ENCODE data around the gene IZUMO1. TPM values are rescaled to one million over a fixed set of nuclear protein-coding genes. Genes with fewer than 3 reads are reported as not detected.
A peak's percentile ranks its signal among the peaks of the same experiment; 100 is the strongest.

The IZUMO1 gene
- polyA plus RNA-seq, 1 donor from 2014 or later, result not detected

DNA sequence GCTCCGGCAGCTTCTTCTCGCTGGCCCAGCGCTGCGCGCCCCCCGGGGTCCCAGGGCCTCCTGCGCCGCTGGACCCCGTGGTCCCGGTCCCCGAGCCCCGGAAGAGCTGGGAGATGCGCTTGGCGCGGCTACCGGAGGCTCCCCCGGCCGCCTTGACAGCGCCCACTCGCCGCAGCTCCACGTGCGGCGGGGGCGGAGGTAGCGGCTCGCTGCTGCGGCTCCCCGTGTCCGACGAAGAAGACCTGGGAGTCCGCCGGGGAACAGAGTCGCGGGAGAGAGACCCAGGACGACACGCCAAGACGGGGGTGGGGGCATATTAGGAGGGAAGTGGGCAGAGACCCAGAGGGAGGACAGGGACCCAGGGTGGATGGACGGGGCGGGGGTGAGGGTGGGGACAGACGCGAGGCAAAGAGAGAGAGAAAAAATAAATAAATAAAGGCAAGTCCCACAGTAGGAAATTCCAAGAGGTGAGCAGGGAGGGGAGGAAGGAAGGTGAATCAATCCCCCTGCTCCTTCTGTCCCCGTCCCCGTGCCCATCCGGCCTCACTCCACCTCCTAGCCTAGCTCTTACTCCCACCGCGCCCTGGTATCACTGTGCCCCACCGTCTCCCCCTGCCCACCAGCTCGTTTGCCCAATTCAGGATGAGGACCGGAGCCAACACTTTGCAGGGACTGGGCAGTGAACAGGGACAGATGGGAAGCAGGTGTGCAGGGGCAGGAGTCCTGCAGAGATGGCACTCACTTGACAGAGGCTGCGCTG is 7.1 kb downstream of the IZUMO1 start:
- Histone ChIP-seq H3K27ac (ENCODE audit: low read length) (no peak overlapping the region), H3K9ac (ENCODE audit: low read length) (peak overlapping the region; percentile 67), H3K4me2 (ENCODE audit: low read length) (no peak overlapping the region), H2AFZ (ENCODE audit: low read depth, low read length) (no peak overlapping the region), H3K27me3 (ENCODE audit: insufficient read depth, low read depth, low read length) (peaks cover 13% of the 10 kb centered on the region), H3K9me2 (ENCODE audit: insufficient read depth, low read length) (no peaks in the 10 kb centered on the region), H3K9me3 (ENCODE audit: low read length) (no peaks in the 10 kb centered on the region), H3K36me3 (ENCODE audit: insufficient read depth, low read length) (no peaks in the 10 kb centered on the region), H4K20me1 (ENCODE audit: insufficient read depth) (no peaks in the 10 kb centered on the region), H3K4me3 (ENCODE audit: low read length) (peak overlapping the region; percentile 67), H3F3A (ENCODE audit: insufficient read depth, low read length, poor library complexity, severe bottlenecking) (no peaks in the 10 kb centered on the region), H3K79me2 (replicated peaks; ENCODE audit: insufficient read depth, low read length) (no peaks in the 10 kb centered on the region)
- TF ChIP-seq SMC3 (conservative IDR thresholded peaks at IDR 0.05; ENCODE audit: poor library complexity) (no peak), EP300 (conservative IDR thresholded peaks at IDR 0.05; ENCODE audit: poor library complexity, severe bottlenecking) (no peak), MXI1 (conservative IDR thresholded peaks at IDR 0.05; ENCODE audit: poor library complexity, severe bottlenecking) (no peak), EZH2 (IDR thresholded peaks at IDR 0.05; ENCODE audit: borderline replicate concordance, insufficient read depth, low read length, poor library complexity, severe bottlenecking) (no peak)
- TF ChIP-seq, protein P1, sequence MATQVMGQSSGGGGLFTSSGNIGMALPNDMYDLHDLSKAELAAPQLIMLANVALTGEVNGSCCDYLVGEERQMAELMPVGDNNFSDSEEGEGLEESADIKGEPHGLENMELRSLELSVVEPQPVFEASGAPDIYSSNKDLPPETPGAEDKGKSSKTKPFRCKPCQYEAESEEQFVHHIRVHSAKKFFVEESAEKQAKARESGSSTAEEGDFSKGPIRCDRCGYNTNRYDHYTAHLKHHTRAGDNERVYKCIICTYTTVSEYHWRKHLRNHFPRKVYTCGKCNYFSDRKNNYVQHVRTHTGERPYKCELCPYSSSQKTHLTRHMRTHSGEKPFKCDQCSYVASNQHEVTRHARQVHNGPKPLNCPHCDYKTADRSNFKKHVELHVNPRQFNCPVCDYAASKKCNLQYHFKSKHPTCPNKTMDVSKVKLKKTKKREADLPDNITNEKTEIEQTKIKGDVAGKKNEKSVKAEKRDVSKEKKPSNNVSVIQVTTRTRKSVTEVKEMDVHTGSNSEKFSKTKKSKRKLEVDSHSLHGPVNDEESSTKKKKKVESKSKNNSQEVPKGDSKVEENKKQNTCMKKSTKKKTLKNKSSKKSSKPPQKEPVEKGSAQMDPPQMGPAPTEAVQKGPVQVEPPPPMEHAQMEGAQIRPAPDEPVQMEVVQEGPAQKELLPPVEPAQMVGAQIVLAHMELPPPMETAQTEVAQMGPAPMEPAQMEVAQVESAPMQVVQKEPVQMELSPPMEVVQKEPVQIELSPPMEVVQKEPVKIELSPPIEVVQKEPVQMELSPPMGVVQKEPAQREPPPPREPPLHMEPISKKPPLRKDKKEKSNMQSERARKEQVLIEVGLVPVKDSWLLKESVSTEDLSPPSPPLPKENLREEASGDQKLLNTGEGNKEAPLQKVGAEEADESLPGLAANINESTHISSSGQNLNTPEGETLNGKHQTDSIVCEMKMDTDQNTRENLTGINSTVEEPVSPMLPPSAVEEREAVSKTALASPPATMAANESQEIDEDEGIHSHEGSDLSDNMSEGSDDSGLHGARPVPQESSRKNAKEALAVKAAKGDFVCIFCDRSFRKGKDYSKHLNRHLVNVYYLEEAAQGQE (IDR thresholded peaks at IDR 0.05; ENCODE audit: borderline replicate concordance), result no peak

DNA sequence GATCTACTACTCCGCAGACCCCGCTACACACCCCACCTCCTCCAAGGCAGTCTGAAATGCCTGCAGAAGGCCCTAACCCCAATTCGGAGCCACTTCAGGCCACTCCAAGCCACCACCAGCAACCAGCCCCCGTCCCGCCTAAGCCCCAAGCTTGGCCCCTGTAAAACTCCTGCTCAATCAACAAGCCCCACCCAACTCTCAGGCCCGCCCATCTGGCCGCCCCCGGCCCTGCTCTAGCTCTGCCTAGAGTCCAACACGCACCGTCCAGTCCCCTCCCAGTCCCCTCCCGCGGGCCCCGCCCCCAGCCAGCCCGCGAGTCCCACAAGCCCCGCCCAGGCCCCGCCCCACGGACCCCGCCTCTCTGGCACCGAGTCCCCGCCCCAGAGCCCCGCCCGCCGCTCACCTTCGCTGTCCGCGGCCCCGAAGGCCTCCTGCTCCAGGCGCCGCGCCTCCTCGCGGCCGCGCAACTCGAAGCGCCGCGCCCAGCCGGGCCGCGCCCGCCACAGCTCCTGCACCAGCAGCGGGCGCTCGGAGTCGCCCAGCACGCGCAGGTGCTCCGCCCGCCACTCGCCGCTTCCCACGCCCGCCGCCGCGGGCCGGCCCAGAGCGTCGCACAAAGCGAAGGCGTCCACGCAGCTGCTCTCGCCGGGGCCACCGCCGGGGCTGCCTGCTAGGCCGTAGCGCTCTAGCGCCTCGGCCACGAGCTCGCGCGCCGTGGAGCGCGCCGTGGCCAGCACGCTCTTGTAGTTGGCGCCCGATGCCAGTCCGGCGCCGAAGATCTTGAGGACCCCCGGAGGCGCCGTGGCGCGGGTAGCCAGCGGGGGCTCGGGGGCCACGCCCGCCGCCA is 7.9 kb downstream of the IZUMO1 start:
- TF ChIP-seq, protein P1 (IDR thresholded peaks at IDR 0.05; ENCODE audit: borderline replicate concordance), result no peak
- peak; percentile 44 for TF ChIP-seq POLR2AphosphoS5 (IDR thresholded peaks at IDR 0.05)
- TF ChIP-seq, protein P2, sequence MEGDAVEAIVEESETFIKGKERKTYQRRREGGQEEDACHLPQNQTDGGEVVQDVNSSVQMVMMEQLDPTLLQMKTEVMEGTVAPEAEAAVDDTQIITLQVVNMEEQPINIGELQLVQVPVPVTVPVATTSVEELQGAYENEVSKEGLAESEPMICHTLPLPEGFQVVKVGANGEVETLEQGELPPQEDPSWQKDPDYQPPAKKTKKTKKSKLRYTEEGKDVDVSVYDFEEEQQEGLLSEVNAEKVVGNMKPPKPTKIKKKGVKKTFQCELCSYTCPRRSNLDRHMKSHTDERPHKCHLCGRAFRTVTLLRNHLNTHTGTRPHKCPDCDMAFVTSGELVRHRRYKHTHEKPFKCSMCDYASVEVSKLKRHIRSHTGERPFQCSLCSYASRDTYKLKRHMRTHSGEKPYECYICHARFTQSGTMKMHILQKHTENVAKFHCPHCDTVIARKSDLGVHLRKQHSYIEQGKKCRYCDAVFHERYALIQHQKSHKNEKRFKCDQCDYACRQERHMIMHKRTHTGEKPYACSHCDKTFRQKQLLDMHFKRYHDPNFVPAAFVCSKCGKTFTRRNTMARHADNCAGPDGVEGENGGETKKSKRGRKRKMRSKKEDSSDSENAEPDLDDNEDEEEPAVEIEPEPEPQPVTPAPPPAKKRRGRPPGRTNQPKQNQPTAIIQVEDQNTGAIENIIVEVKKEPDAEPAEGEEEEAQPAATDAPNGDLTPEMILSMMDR (IDR thresholded peaks at IDR 0.05; ENCODE audit: poor library complexity, severe bottlenecking), result peak; percentile 71
- peak; percentile 70 for TF ChIP-seq MXI1 (conservative IDR thresholded peaks at IDR 0.05; ENCODE audit: poor library complexity, severe bottlenecking)
- peak; percentile 54 for TF ChIP-seq RAD21 (conservative IDR thresholded peaks at IDR 0.05)
- TF ChIP-seq EZH2 (IDR thresholded peaks at IDR 0.05; ENCODE audit: borderline replicate concordance, insufficient read depth, low read length, poor library complexity, severe bottlenecking), result no peak
- no peak for TF ChIP-seq TAF1 (IDR thresholded peaks at IDR 0.05; ENCODE audit: low read depth)
- TF ChIP-seq EP300 (conservative IDR thresholded peaks at IDR 0.05; ENCODE audit: poor library complexity, severe bottlenecking), result peak; percentile 26
- TF ChIP-seq SMC3 (conservative IDR thresholded peaks at IDR 0.05; ENCODE audit: poor library complexity), result peak; percentile 64

More for the DNA sequence above, 7.9 kb downstream of the IZUMO1 start:
- H3K4me3 ChIP-seq (ENCODE audit: low read length), result peak overlapping the region; percentile 67
- no peaks in the 10 kb centered on the region for H3K79me2 ChIP-seq (replicated peaks; ENCODE audit: insufficient read depth, low read length)
- no peaks in the 10 kb centered on the region for H3K9me3 ChIP-seq (ENCODE audit: low read length)
- H3K36me3 ChIP-seq (ENCODE audit: insufficient read depth, low read length), result no peaks in the 10 kb centered on the region
- no peaks in the 10 kb centered on the region for H4K20me1 ChIP-seq (ENCODE audit: insufficient read depth)
- no peak overlapping the region for H3K27ac ChIP-seq (ENCODE audit: low read length)
- peaks cover 13% of the 10 kb centered on the region for H3K27me3 ChIP-seq (ENCODE audit: insufficient read depth, low read depth, low read length)
- H3K9ac ChIP-seq (ENCODE audit: low read length), result peak overlapping the region; percentile 67
- H3F3A ChIP-seq (ENCODE audit: insufficient read depth, low read length, poor library complexity, severe bottlenecking), result no peaks in the 10 kb centered on the region
- H3K9me2 ChIP-seq (ENCODE audit: insufficient read depth, low read length), result no peaks in the 10 kb centered on the region
- no peak overlapping the region for H3K4me2 ChIP-seq (ENCODE audit: low read length)
- H2AFZ ChIP-seq (ENCODE audit: low read depth, low read length), result no peak overlapping the region
